Epithelial cell of proximal tubule (primary cell): ENCODE data around the gene C11orf21. TPM values are rescaled to one million over a fixed set of nuclear protein-coding genes. Genes with fewer than 3 reads are reported as not detected.

ENCODE experiments used
- DNase-seq: peaks from one replicate; pipeline ENCODE4 v3.0.0-alpha.2; 2011; ENCODE audit warnings: low read depth
- H3K4me3 ChIP-seq: 2 replicates; pipeline ENCODE4 v1.5.1; 2011; ENCODE audit warnings: low read depth, mild to moderate bottlenecking, low read length
- total RNA-seq: library from RNA; depleted of rRNA; stranded (reverse); fragments of >200 nt; gene quantifications from 2 replicates; pipeline ENCODE4 v1.2.3, GENCODE V29; 2015
- TF ChIP-seq, protein P1 (sequence below): conservative IDR thresholded peaks from 2 replicates; pipeline ENCODE4 v1.5.1; 2012; ENCODE audit warnings: low read depth, mild to moderate bottlenecking, low read length

C11orf21 gene
- total RNA-seq, 1 donor from 2014 or later, result not detected

DNA sequence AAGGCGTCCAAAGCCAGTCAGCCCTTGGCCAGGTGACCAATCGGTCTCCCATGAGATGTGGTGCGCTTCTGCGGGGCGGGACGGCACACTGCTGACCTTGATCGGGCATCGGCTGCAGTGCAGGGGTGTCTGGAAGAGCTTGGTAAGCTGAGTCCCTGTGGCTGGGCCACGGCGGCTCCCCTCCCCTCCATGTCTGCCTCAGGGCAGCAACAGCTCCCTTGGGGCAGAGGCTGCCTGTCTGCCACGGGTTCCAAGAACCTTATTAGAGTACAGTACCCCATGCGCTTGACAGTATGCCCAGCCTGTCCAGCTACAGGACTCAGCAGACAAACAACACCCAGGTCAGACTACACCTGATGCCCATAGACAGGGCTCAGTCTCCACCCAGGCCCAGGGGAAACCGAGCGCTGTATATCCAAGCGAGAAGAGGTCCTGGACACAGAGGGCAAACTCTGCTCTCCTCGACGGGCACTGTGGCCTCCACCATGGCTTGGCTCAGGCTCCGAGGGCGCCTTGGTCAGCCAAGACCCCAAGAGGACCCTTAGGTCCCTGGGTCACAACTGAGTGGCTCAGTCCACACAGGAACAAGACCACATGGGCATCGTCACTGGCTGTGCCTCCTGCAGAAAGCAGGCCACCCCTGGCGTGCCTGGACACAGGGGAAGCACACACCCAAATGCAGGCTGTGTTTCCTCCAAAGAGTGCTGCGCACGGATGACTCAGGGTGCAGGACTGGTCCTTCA lies 19.0 kb upstream of the C11orf21 start:
- DNase-seq, result no peak
- TF ChIP-seq, protein P1, sequence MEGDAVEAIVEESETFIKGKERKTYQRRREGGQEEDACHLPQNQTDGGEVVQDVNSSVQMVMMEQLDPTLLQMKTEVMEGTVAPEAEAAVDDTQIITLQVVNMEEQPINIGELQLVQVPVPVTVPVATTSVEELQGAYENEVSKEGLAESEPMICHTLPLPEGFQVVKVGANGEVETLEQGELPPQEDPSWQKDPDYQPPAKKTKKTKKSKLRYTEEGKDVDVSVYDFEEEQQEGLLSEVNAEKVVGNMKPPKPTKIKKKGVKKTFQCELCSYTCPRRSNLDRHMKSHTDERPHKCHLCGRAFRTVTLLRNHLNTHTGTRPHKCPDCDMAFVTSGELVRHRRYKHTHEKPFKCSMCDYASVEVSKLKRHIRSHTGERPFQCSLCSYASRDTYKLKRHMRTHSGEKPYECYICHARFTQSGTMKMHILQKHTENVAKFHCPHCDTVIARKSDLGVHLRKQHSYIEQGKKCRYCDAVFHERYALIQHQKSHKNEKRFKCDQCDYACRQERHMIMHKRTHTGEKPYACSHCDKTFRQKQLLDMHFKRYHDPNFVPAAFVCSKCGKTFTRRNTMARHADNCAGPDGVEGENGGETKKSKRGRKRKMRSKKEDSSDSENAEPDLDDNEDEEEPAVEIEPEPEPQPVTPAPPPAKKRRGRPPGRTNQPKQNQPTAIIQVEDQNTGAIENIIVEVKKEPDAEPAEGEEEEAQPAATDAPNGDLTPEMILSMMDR, result no peak
- no peak overlapping the region for H3K4me3 ChIP-seq

DNA sequence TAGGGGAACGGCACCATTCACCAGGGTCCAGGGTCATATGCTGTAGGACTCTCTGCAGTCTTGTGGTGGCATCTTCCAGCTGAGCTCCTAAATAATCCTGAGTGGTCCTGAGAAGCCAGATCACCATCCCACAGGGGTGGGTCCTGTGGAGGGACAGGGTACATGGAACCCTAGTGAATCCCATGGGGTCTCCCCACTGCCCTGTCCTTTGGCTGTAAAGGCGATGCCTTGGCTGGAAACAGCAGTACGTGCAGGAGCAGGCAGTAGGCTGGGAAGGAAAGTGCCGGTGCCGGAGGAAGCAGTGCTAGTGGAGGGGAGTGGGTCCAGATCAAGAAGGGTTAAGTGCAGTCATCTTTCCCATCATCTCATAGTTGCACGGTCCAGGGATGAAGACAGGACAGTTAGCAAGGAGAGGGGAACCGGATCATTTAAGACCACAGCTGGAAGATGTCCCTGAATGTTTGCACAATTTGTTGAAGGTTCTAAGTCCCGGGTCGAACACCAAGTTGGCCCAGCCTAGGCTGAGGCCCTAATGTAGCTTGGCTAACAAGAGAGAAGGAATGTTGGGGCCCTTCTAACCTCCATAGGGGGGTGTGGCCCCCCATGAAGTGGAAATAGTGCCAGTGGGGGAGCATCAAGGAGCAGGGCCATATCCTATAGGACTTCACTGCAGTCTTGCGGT lies 18.2 kb upstream of the C11orf21 start:
- no peak overlapping the region for H3K4me3 ChIP-seq
- TF ChIP-seq, protein P1, result no peak
- no peak for DNase-seq

DNA sequence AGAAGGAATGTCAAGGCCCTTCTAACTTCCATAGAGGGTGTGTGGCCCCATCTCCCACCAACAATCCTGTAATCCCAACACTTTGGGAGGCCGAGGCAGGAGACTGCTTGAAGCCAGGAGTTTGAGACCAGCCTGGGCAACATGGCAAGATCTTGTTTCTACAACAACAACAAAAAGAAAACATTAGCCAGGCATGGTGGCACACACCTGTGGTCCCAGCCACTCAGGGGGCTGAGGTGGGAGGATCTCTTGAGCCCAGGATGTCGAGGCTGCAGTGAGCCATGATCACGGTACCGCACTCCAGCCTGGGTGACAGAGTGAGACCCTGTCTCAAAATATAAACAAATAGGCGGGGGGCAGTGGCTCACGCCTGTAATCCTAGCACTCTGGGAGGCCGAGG lies 17.0 kb upstream of the C11orf21 start:
- no peak for DNase-seq
- TF ChIP-seq, protein P1, result no peak
- H3K4me3 ChIP-seq, result no peak overlapping the region

DNA sequence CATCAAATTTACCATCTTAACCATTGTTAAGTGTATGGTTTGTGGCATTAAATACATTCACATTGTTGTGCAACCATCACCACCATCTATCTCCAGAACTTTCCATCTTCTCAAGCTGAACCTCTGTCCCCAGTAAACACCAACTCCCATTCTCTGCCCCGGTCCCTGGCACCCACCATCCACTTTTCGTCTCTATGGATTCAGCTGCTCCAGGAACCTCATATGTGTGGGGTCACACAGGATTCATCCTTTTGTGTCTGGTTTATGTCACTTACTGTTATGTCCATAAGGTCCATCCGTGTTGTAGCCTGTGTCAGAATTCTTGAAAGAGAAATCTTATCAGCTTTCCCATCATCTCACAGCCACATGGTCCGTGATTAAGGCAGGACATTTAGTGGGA lies 16.4 kb upstream of the C11orf21 start:
- H3K4me3 ChIP-seq, result no peak overlapping the region
- TF ChIP-seq, protein P1, result no peak
- DNase-seq, result no peak

DNA sequence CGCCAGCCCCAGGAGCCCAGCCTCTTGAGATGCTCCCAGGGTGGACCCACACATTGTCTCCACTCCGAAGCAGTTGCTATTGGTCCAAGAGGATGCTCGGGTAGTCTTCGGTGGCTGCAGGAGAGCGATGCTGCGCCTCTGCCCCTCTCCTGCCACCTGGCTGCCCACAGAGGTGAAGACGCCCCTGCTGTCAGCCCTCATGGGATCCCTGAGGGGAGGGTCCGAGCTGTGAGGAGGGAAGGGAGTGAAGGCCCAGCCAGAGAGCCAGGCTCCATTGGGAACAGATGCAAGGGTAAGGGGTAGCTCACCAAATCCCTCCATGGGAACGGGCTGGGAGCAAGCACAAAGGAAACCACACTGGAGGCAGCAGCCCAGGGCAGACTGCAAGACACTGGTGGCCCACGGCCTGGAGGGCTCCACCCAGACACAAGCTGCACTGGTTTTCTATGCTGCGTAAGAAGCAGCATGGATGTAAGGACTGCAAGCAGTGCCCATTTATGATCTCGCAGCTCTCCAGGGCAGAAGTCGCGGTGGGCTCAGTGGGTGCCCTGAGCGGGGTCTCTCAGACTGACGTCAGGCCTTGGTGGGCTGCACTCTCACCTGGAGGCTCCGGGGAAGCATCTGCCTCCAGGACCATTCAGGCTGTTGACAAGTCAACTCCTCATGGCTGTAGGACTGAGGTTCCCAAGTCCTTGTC lies 15.8 kb upstream of the C11orf21 start:
- DNase-seq, result no peak
- H3K4me3 ChIP-seq, result no peak overlapping the region
- TF ChIP-seq, protein P1, result no peak

DNA sequence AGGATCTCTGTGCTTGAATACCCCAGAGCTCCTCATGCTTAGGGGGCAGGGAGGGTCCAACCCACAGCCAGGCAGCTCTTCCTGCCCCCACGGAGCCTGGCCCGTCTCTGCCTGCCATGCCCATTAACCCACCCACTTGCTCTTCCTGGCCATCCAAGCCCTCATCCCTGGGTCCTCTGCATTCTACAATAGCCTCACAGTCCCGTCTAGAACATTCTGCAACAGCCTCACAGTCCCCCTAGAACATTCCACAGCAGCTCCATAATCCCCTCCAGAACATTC lies 15.2 kb upstream of the C11orf21 start:
- TF ChIP-seq, protein P1, result no peak
- no peak for DNase-seq
- no peak overlapping the region for H3K4me3 ChIP-seq
